HFF-Myc (cell line): Measurements from ENCODE around the gene IGFBP7.

Experiments used
- DNase-seq: peaks from one replicate; pipeline ENCODE4 v3.0.0-alpha.2; 2011; ENCODE audit warnings: low read depth; ENCODE audit errors: extremely low read depth
- H3K4me3 ChIP-seq: replicated peaks from 2 replicates; pipeline ENCODE4 v1.5.1; 2011; ENCODE audit warnings: low read depth, mild to moderate bottlenecking, control low read depth, low read length
- CTCF ChIP-seq: IDR thresholded peaks from 2 replicates; pipeline ENCODE4 v1.5.1; 2012; ENCODE audit warnings: mild to moderate bottlenecking, low read depth, low read length, control low read depth; ENCODE audit errors: missing control alignments

Gene IGFBP7

GRCh38 chr4:57109411-57109846 is 756 bp downstream of the IGFBP7 start:
- H3K4me3 ChIP-seq: peak overlapping the region; percentile 54
- DNase-seq: no peak
- no peak for TF ChIP-seq CTCF

GRCh38 chr4:57106181-57106580 is 4.0 kb downstream of the IGFBP7 start:
- no peak for TF ChIP-seq CTCF
- no peak for DNase-seq
- H3K4me3 ChIP-seq: no peak overlapping the region

GRCh38 chr4:57104706-57105560 is 5.3 kb downstream of the IGFBP7 start:
- no peak overlapping the region for H3K4me3 ChIP-seq
- no peak for TF ChIP-seq CTCF
- DNase-seq: no peak

- TF ChIP-seq CTCF: no peak
- DNase-seq: no peak
- H3K4me3 ChIP-seq: no peak overlapping the region
Observed at GRCh38 chr4:57103051-57103450, 7.1 kb downstream of the IGFBP7 start.

GRCh38 chr4:57102050-57102624 is 8.0 kb downstream of the IGFBP7 start:
- no peak overlapping the region for H3K4me3 ChIP-seq
- DNase-seq: peak; percentile 73
- no peak for TF ChIP-seq CTCF

GRCh38 chr4:57100979-57101651 is 9.1 kb downstream of the IGFBP7 start:
- no peak for TF ChIP-seq CTCF
- H3K4me3 ChIP-seq: no peak overlapping the region
- no peak for DNase-seq
